Uterus (tissue), 2 donors: ENCODE data around the gene ZNF154.

ENCODE experiments used
- POLR2A ChIP-seq, 2 donors: fragments of 450-650 bp; IDR thresholded peaks; one replicate each; pipeline ENCODE4 v1.6.1; 2016; ENCODE audit warnings: antibody characterized with exemption in 2 of 2, mild to moderate bottlenecking in 1 of 2, moderate library complexity in 1 of 2
- TF ChIP-seq, protein P1 (sequence below), 4 experiments: fragments of 200-600 bp in 2 of 4; fragments of 450-650 bp in 2 of 4; sonication (generic) in 2 of 4; IDR thresholded peaks; one replicate each; pipeline ENCODE4 v1.5.1; 2016 to 2019; ENCODE audit warnings: antibody characterized with exemption in 4 of 4, mild to moderate bottlenecking in 2 of 4, moderate library complexity in 1 of 4

GRCh38 chr19:57672466-57672865 lies 36.5 kb downstream of the ZNF154 start:
- TF ChIP-seq, protein P1, sequence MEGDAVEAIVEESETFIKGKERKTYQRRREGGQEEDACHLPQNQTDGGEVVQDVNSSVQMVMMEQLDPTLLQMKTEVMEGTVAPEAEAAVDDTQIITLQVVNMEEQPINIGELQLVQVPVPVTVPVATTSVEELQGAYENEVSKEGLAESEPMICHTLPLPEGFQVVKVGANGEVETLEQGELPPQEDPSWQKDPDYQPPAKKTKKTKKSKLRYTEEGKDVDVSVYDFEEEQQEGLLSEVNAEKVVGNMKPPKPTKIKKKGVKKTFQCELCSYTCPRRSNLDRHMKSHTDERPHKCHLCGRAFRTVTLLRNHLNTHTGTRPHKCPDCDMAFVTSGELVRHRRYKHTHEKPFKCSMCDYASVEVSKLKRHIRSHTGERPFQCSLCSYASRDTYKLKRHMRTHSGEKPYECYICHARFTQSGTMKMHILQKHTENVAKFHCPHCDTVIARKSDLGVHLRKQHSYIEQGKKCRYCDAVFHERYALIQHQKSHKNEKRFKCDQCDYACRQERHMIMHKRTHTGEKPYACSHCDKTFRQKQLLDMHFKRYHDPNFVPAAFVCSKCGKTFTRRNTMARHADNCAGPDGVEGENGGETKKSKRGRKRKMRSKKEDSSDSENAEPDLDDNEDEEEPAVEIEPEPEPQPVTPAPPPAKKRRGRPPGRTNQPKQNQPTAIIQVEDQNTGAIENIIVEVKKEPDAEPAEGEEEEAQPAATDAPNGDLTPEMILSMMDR (IDR thresholded peaks at IDR 0.05) = no peak
- no peak for TF ChIP-seq POLR2A (IDR thresholded peaks at IDR 0.05)
